Measurements from ENCODE around the gene WWOX. TPM values are rescaled to one million over a fixed set of nuclear protein-coding genes. Genes with fewer than 3 reads are reported as not detected.

The WWOX gene
- total RNA-seq, 1 donor from 2014 or later = 8.9 TPM

- DNase-seq = no peak
- TF ChIP-seq CTCF (IDR thresholded peaks at IDR 0.05; ENCODE audit: borderline replicate concordance) = no peak
- intact Hi-C loops (cut with micrococcal nuclease) = no loop called here
- H3K9me3 ChIP-seq (replicated peaks) = peaks cover 5% of the 10 kb centered on the region
- no peak overlapping the region for H3K27ac ChIP-seq (replicated peaks)
- H3K4me1 ChIP-seq = no peaks in the 10 kb centered on the region
- H3K27me3 ChIP-seq (ENCODE audit: low read depth) = no peaks in the 10 kb centered on the region
- no peak overlapping the region for H3K4me3 ChIP-seq
- no peaks in the 10 kb centered on the region for H3K36me3 ChIP-seq
These were observed 628.1 kb downstream of the WWOX start for GRCh38 chr16:78727536-78727935.

- intact Hi-C loops (cut with micrococcal nuclease) = no loop called here
- Histone ChIP-seq H3K9me3 (replicated peaks) (peaks cover 5% of the 10 kb centered on the region), H3K27ac (replicated peaks) (no peak overlapping the region), H3K4me3 (no peak overlapping the region), H3K27me3 (ENCODE audit: low read depth) (no peaks in the 10 kb centered on the region), H3K36me3 (no peaks in the 10 kb centered on the region), H3K4me1 (no peaks in the 10 kb centered on the region)
- DNase-seq = no peak
- no peak for TF ChIP-seq CTCF (IDR thresholded peaks at IDR 0.05; ENCODE audit: borderline replicate concordance)
These were observed 630.2 kb downstream of the WWOX start for GRCh38 chr16:78729687-78730086.

GRCh38 chr16:78731785-78732184 is 632.3 kb downstream of the WWOX start:
- no peak for TF ChIP-seq CTCF (IDR thresholded peaks at IDR 0.05; ENCODE audit: borderline replicate concordance)
- Histone ChIP-seq H3K27me3 (ENCODE audit: low read depth) (no peaks in the 10 kb centered on the region), H3K27ac (replicated peaks) (no peak overlapping the region), H3K9me3 (replicated peaks) (no peaks in the 10 kb centered on the region), H3K36me3 (no peaks in the 10 kb centered on the region), H3K4me3 (no peak overlapping the region), H3K4me1 (no peaks in the 10 kb centered on the region)
- intact Hi-C loops (cut with micrococcal nuclease) = no loop called here
- no peak for DNase-seq

- Histone ChIP-seq H3K27me3 (ENCODE audit: low read depth) (no peaks in the 10 kb centered on the region), H3K4me1 (no peaks in the 10 kb centered on the region), H3K27ac (replicated peaks) (no peak overlapping the region), H3K36me3 (no peaks in the 10 kb centered on the region), H3K9me3 (replicated peaks) (no peaks in the 10 kb centered on the region), H3K4me3 (no peak overlapping the region)
- intact Hi-C loops (cut with micrococcal nuclease) = no loop called here
- no peak for TF ChIP-seq CTCF (IDR thresholded peaks at IDR 0.05; ENCODE audit: borderline replicate concordance)
- DNase-seq = no peak
These were observed 633.2 kb downstream of the WWOX start for GRCh38 chr16:78732696-78733095.

GRCh38 chr16:78735337-78735736 is 635.9 kb downstream of the WWOX start:
- no peaks in the 10 kb centered on the region for H3K9me3 ChIP-seq (replicated peaks)
- DNase-seq = no peak
- no peaks in the 10 kb centered on the region for H3K27me3 ChIP-seq (ENCODE audit: low read depth)
- no peak overlapping the region for H3K4me3 ChIP-seq
- intact Hi-C loops (cut with micrococcal nuclease) = no loop called here
- H3K4me1 ChIP-seq = no peaks in the 10 kb centered on the region
- H3K27ac ChIP-seq (replicated peaks) = no peak overlapping the region
- H3K36me3 ChIP-seq = no peaks in the 10 kb centered on the region
- no peak for TF ChIP-seq CTCF (IDR thresholded peaks at IDR 0.05; ENCODE audit: borderline replicate concordance)

GRCh38 chr16:78737630-78738029 is 638.2 kb downstream of the WWOX start:
- no peaks in the 10 kb centered on the region for H3K27me3 ChIP-seq (ENCODE audit: low read depth)
- H3K36me3 ChIP-seq = no peaks in the 10 kb centered on the region
- DNase-seq = no peak
- no peak overlapping the region for H3K27ac ChIP-seq (replicated peaks)
- intact Hi-C loops (cut with micrococcal nuclease) = no loop called here
- no peaks in the 10 kb centered on the region for H3K4me1 ChIP-seq
- no peak overlapping the region for H3K4me3 ChIP-seq
- no peaks in the 10 kb centered on the region for H3K9me3 ChIP-seq (replicated peaks)
- TF ChIP-seq CTCF (IDR thresholded peaks at IDR 0.05; ENCODE audit: borderline replicate concordance) = no peak

Measured in left ventricle myocardium inferior (tissue), 1 donor.